ENCODE measurements around the gene SP7. TPM values are rescaled to one million over a fixed set of nuclear protein-coding genes. Genes with fewer than 3 reads are reported as not detected.

SP7 gene
- total and polyA plus RNA-seq, 10 of the 15 experiments (the other 5 are each of a cell fraction or from before 2014, with no cell fraction given) = 0.05 to 0.11 TPM; not detected in 8

GRCh38 chr12:53324113-53324778 is 11.9 kb downstream of the SP7 start (continued):
- TF ChIP-seq STAT1 (conservative IDR thresholded peaks at IDR 0.05) (no peak), CREB1 (IDR thresholded peaks at IDR 0.05; ENCODE audit: low read depth) (no peak), MTA2 (IDR thresholded peaks at IDR 0.05; ENCODE audit: low read depth) (peak; percentile 41; the same call in 1 of the 2 replicates), MLLT1 (IDR thresholded peaks at IDR 0.05) (no peak), HDAC2 (IDR thresholded peaks at IDR 0.05) (no peak), POLR2AphosphoS5 (IDR thresholded peaks at IDR 0.05; ENCODE audit: low read length) (no peak), KDM1A (IDR thresholded peaks at IDR 0.05; ENCODE audit: borderline replicate concordance) (no peak), ZNF622 (IDR thresholded peaks at IDR 0.05) (no peak), MTA3 (IDR thresholded peaks at IDR 0.05; ENCODE audit: borderline replicate concordance, low read length) (0 out of 2 replicates have a peak, but pooled peaks have one; percentile 43), CEBPB (IDR thresholded peaks at IDR 0.05; ENCODE audit: borderline replicate concordance in 1 of 2, low read depth in 2 of 2, low read length in 2 of 2) (no peak), MYB (IDR thresholded peaks at IDR 0.05; ENCODE audit: borderline replicate concordance, low read depth, low read length) (no peak), ESRRA (IDR thresholded peaks at IDR 0.05; ENCODE audit: low read length) (no peak), SMAD1 (IDR thresholded peaks at IDR 0.05; ENCODE audit: low read depth, partially characterized antibody) (no peak), ASH2L (IDR thresholded peaks at IDR 0.05; ENCODE audit: borderline replicate concordance, low read depth) (no peak), TBL1XR1 (IDR thresholded peaks at IDR 0.05; ENCODE audit: low read depth, low read length) (no peak; the same call in 1 of the 2 replicates), PML (IDR thresholded peaks at IDR 0.05; ENCODE audit: low read length) (no peak; the same call in 1 of the 2 replicates), PBX3 (IDR thresholded peaks at IDR 0.05; ENCODE audit: insufficient replicate concordance, low read depth, low read length) (peak; percentile 77), IKZF2 (IDR thresholded peaks at IDR 0.05) (peak; percentile 50 to 57), SPI1 (IDR thresholded peaks at IDR 0.05; ENCODE audit: borderline replicate concordance, insufficient read depth, low read depth, low read length) (peak; percentile 98), BACH1 (IDR thresholded peaks at IDR 0.05; ENCODE audit: borderline replicate concordance) (no peak), RELB (IDR thresholded peaks at IDR 0.05; ENCODE audit: low read depth) (0 out of 2 replicates have a peak, but pooled peaks have one; percentile 11), USF1 (IDR thresholded peaks at IDR 0.05; ENCODE audit: borderline replicate concordance, extremely low read length, insufficient read depth, low read depth, low read length) (no peak), SMARCA5 (IDR thresholded peaks at IDR 0.05) (no peak), HSF1 (IDR thresholded peaks at IDR 0.05; ENCODE audit: low read depth, low read length) (no peak), YY1 (IDR thresholded peaks at IDR 0.05; ENCODE audit: low read depth, low read length) (no peak), SMC3 (IDR thresholded peaks at IDR 0.05; ENCODE audit: borderline replicate concordance, low read length) (no peak)
